Measurements from ENCODE around the gene PLXNB2. TPM values are rescaled to one million over a fixed set of nuclear protein-coding genes. Genes with fewer than 3 reads are reported as not detected.
A peak's percentile ranks its signal among the peaks of the same experiment; 100 is the strongest.

Gene PLXNB2
- total RNA-seq, 3 donors from 2014 or later (not counting 1 experiment from before 2014, with no cell fraction given): 6.0 to 34.7 (median 18.9) TPM

DNA sequence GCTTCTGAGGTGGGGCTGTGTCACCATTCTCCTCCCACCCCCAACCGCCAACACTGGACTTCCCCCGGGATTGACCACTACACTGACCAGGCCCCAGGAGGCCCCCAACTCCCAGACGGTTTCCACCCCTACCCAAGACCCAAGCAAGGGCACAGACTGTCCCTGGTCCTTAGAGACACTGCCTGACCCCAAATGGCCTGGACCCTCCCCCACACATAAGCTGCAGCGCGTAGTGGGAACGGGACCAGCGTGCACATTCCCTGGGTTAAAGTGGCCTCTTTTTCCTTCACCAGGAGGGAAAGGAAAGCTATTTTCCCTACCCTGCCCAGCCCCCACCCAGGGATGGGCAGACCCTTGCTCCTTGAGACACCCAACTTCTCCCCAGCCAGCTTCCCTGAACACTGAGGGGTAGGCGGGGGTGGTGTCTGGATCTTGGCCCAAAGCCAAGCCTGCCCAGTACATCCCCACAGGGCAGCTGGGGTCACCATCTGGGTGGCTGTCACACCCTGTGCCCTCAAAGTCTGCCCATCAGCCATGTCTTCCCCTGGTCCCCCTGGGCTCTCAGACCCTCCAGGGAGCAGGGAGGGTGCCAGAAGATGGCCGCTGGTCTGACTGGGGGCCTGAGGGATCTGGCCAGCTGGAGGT lies 44.4 kb downstream of the PLXNB2 start:
- H3K27me3 ChIP-seq (ENCODE audit: control insufficient read depth, insufficient read depth, low read length): peaks cover 13% of the 10 kb centered on the region
- Mint-ChIP-seq H3K4me1 (peaks cover 0 to 7% of the 10 kb centered on the region in 2 donors), H3K27me3 (ENCODE audit: low read depth in 2 of 2) (peaks cover 0 to 14% of the 10 kb centered on the region in 2 donors), H3K4me3 (no peak overlapping the region), H3K36me3 (no peaks in the 10 kb centered on the region), H3K9me3 (no peaks in the 10 kb centered on the region), H3K27ac (no peak overlapping the region)
- 73% methylated on average over 9 of the region's 9 CpGs for WGBS (ENCODE audit: insufficient coverage)
- TF ChIP-seq, protein P1, sequence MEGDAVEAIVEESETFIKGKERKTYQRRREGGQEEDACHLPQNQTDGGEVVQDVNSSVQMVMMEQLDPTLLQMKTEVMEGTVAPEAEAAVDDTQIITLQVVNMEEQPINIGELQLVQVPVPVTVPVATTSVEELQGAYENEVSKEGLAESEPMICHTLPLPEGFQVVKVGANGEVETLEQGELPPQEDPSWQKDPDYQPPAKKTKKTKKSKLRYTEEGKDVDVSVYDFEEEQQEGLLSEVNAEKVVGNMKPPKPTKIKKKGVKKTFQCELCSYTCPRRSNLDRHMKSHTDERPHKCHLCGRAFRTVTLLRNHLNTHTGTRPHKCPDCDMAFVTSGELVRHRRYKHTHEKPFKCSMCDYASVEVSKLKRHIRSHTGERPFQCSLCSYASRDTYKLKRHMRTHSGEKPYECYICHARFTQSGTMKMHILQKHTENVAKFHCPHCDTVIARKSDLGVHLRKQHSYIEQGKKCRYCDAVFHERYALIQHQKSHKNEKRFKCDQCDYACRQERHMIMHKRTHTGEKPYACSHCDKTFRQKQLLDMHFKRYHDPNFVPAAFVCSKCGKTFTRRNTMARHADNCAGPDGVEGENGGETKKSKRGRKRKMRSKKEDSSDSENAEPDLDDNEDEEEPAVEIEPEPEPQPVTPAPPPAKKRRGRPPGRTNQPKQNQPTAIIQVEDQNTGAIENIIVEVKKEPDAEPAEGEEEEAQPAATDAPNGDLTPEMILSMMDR (IDR thresholded peaks at IDR 0.05): no peak
- ATAC-seq: no peak
- no peaks in the 10 kb centered on the region for H3K9me3 ChIP-seq (ENCODE audit: control insufficient read depth, insufficient read depth, low read length)
- no peak for DNase-seq
- no peak overlapping the region for H3K4me3 ChIP-seq (ENCODE audit: low read length)
- no peak overlapping the region for H3K27ac ChIP-seq (ENCODE audit: low read length)
- intact Hi-C loops (cut with micrococcal nuclease): no loop called here
- peaks cover 16% of the 10 kb centered on the region for H3K4me1 ChIP-seq (ENCODE audit: control insufficient read depth, insufficient read depth, low read length)
- H3K36me3 ChIP-seq (ENCODE audit: control insufficient read depth, insufficient read depth, low read length): no peaks in the 10 kb centered on the region

GRCh38 chr22:50262460-50262911 lies 45.0 kb downstream of the PLXNB2 start:
- ATAC-seq (no peak), DNase-seq (no peak)
- H3K9me3 ChIP-seq (ENCODE audit: control insufficient read depth, insufficient read depth, low read length): no peaks in the 10 kb centered on the region
- TF ChIP-seq, protein P1 (IDR thresholded peaks at IDR 0.05): no peak
- intact Hi-C loops (cut with micrococcal nuclease): no loop called here
- no peak overlapping the region for H3K27ac ChIP-seq (ENCODE audit: low read length)
- peak overlapping the region; percentile 79 for H3K4me3 Mint-ChIP-seq
- no peaks in the 10 kb centered on the region for H3K36me3 ChIP-seq (ENCODE audit: control insufficient read depth, insufficient read depth, low read length)
- peaks cover 0 to 14% of the 10 kb centered on the region in 2 donors for H3K27me3 Mint-ChIP-seq (ENCODE audit: low read depth in 2 of 2)
- no peak overlapping the region for H3K27ac Mint-ChIP-seq
- H3K27me3 ChIP-seq (ENCODE audit: control insufficient read depth, insufficient read depth, low read length): peaks cover 13% of the 10 kb centered on the region
- H3K9me3 Mint-ChIP-seq: no peaks in the 10 kb centered on the region
- H3K4me1 Mint-ChIP-seq: peaks cover 0 to 7% of the 10 kb centered on the region in 2 donors
- H3K4me3 ChIP-seq (ENCODE audit: low read length): no peak overlapping the region
- peaks cover 13% of the 10 kb centered on the region for H3K4me1 ChIP-seq (ENCODE audit: control insufficient read depth, insufficient read depth, low read length)
- no peaks in the 10 kb centered on the region for H3K36me3 Mint-ChIP-seq
- 34% methylated on average over 7 of the region's 7 CpGs for WGBS (ENCODE audit: insufficient coverage)

DNA sequence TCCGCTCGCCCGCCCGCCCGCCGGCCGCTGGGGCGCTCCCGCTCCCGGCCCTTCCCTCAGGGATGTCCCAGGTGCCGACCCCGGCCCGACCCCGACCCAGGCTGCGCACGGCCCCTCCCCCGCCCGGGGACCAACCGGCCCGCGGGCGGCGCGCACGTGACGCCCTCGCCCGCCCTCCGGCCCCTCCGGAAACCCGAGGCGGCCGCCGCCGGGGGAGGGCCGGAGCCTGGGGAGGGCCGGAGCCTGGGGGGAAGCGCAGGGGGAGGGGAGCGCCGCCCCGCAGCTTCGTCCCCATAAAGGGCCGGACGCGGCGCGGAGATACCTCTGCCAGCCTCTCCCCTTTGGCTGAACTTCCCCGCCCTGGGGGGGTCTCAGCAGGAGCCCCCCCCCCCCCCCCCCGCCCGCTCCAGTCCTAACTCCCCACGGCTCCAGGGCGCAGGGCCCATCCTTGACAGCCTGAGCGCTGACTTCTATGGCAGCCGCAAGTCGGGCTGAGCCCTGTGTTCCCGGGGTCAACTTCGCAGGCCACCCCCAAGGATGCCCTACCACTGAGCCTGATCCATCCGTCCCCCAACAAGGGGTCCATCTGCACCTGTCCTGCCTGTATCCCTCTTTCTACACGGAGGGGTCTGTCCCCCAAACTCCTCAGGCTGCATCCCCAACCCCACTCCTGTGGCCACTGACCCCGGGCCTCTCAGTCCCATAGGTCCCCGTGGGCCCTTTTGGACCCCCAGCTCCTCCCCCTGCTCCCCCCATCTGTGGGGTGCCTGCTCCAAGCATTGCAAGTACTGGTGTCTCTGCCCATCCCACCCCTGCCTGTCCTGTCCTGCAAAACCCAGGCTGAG lies 45.6 kb downstream of the PLXNB2 start, which contains the start of gene MAPK12:
MAPK12 (minus strand) TSS at position 69 of the 845 bp plus-strand sequence. CDS start 174 bp downstream, outside the sequence.
- H3K36me3 Mint-ChIP-seq: no peaks in the 10 kb centered on the region
- peak within 1 kb of the TSS; percentile 79 for H3K4me3 Mint-ChIP-seq
- peaks cover 0 to 14% of the 10 kb centered on the region in 2 donors for H3K27me3 Mint-ChIP-seq (ENCODE audit: low read depth in 2 of 2)
- DNase-seq: no peak
- Histone ChIP-seq H3K9me3 (ENCODE audit: control insufficient read depth, insufficient read depth, low read length) (no peaks in the 10 kb centered on the region), H3K4me3 (ENCODE audit: low read length) (no peak within 1 kb of the TSS), H3K4me1 (ENCODE audit: control insufficient read depth, insufficient read depth, low read length) (peaks cover 13% of the 10 kb centered on the region), H3K27ac (ENCODE audit: low read length) (no peak within 1 kb of the TSS), H3K27me3 (ENCODE audit: control insufficient read depth, insufficient read depth, low read length) (peaks cover 13% of the 10 kb centered on the region), H3K36me3 (ENCODE audit: control insufficient read depth, insufficient read depth, low read length) (no peaks in the 10 kb centered on the region)
- TF ChIP-seq, protein P1 (IDR thresholded peaks at IDR 0.05): no peak
- peaks cover 0 to 7% of the 10 kb centered on the region in 2 donors for H3K4me1 Mint-ChIP-seq
- peak in 2 of 3 donors; percentile 18 to 28 for ATAC-seq
- H3K9me3 Mint-ChIP-seq: no peaks in the 10 kb centered on the region
- intact Hi-C loops (cut with micrococcal nuclease): no loop called here
- no peak within 1 kb of the TSS for H3K27ac Mint-ChIP-seq
- WGBS (ENCODE audit: insufficient coverage): 3% methylated on average over 58 of the region's 61 CpGs

Data from natural killer cell (primary cell).